K562 treated with DMSO at 1 percent for 12 hours (cell line): ENCODE measurements around the gene CYSRT1. TPM values are rescaled to one million over a fixed set of nuclear protein-coding genes. Genes with fewer than 3 reads are reported as not detected.

ENCODE experiments used
- total RNA-seq: library from RNA; unstranded; fragments of 300-600 nt; gene quantifications from 2 replicates; pipeline ENCODE4 v1.2.3, GENCODE V29; 2022; ENCODE audit not compliant: insufficient read depth

CYSRT1 gene
- 0.98 TPM in 1 of 2 replicates, not detected in the other for total RNA-seq

GRCh38 chr9:137224830-137225694, at the start of gene CYSRT1:
CYSRT1 (plus strand) TSS chr9:137225174; CDS start chr9:137225622, 448 bp downstream.

GRCh38 chr9:137188490-137189296, 36.3 kb upstream of the CYSRT1 start, which contains the start of the genes ANAPC2 and SSNA1:
ANAPC2 (minus strand) TSS chr9:137188560; CDS start chr9:137188532, 28 bp downstream.
SSNA1 (plus strand) TSS chr9:137188676; CDS start chr9:137188727, 51 bp downstream.

GRCh38 chr9:137200311-137201204, 24.4 kb upstream of the CYSRT1 start, which contains the start of gene TPRN:
TPRN (minus strand) TSS chr9:137200741; CDS start chr9:137200711, 30 bp downstream.

GRCh38 chr9:137205126-137206069, 19.6 kb upstream of the CYSRT1 start, which contains the start of the genes NDOR1 and TMEM203:
NDOR1 (plus strand) TSS chr9:137205700; CDS start chr9:137205778, 78 bp downstream.
TMEM203 (minus strand) TSS chr9:137205648; CDS start chr9:137205414, 234 bp downstream.

GRCh38 chr9:137222190-137223077, 2.5 kb upstream of the CYSRT1 start, which contains the start of gene RNF208:
RNF208 (minus strand) TSS chr9:137222240; CDS start chr9:137221212, 1,028 bp downstream.

GRCh38 chr9:137227054-137227852, 2.3 kb downstream of the CYSRT1 start, which contains the start of gene RNF224:
RNF224 (plus strand) TSS chr9:137227502; CDS start chr9:137228336, 834 bp downstream.

GRCh38 chr9:137230705-137231371, 5.9 kb downstream of the CYSRT1 start, which contains the start of gene SLC34A3:
SLC34A3 (plus strand) TSS chr9:137230901; CDS start chr9:137231703, 802 bp downstream.

GRCh38 chr9:137240841-137241489, 16.0 kb downstream of the CYSRT1 start, which contains the start of gene TUBB4B:
TUBB4B (plus strand) TSS chr9:137241287; CDS start chr9:137241361, 74 bp downstream.

GRCh38 chr9:137251194-137251461, 26.2 kb downstream of the CYSRT1 start, which contains the start of gene STPG3:
STPG3 (plus strand) TSS chr9:137251286; CDS start chr9:137251287, 1 bp downstream.

GRCh38 chr9:137254624-137255447, 29.9 kb downstream of the CYSRT1 start, which contains the start of gene NELFB:
NELFB (plus strand) TSS chr9:137255327.

Other genes starting within 250 kb of the CYSRT1 start
- 12.3 and 16.0 TPM in 2 replicates for gene PTGDS, start 247.7 kb upstream of the CYSRT1 start, total RNA-seq
- gene LCNL1, start 242.2 kb upstream of the CYSRT1 start, total RNA-seq, result not detected in 2 replicates
- 91.4 and 99.8 TPM in 2 replicates for gene PAXX, start 232.8 kb upstream of the CYSRT1 start, total RNA-seq
- not detected in 2 replicates for gene CLIC3, start 228.6 kb upstream of the CYSRT1 start, total RNA-seq
- gene ABCA2, start 196.9 kb upstream of the CYSRT1 start, total RNA-seq, result 5.4 and 10.9 TPM in 2 replicates
- gene FUT7, start 193.1 kb upstream of the CYSRT1 start, total RNA-seq, result not detected in 2 replicates
- 1.0 and 4.3 TPM in 2 replicates for gene NPDC1, start 179.0 kb upstream of the CYSRT1 start, total RNA-seq
- gene ENTPD2, start 171.1 kb upstream of the CYSRT1 start, total RNA-seq, result not detected in 2 replicates
- gene SAPCD2, start 154.6 kb upstream of the CYSRT1 start, total RNA-seq, result 17.4 and 28.8 TPM in 2 replicates
- gene UAP1L1, start 147.7 kb upstream of the CYSRT1 start, total RNA-seq, result 5.9 and 8.8 TPM in 2 replicates
- 47.0 and 51.4 TPM in 2 replicates for gene MAN1B1, start 138.2 kb upstream of the CYSRT1 start, total RNA-seq
- 194 and 200 TPM in 2 replicates for gene DPP7, start 110.4 kb upstream of the CYSRT1 start, total RNA-seq
- gene GRIN1, start 86.0 kb upstream of the CYSRT1 start, total RNA-seq, result 0.85 TPM in 1 of 2 replicates, not detected in the other
- gene LRRC26, start 55.1 kb upstream of the CYSRT1 start, total RNA-seq, result not detected in 2 replicates
- gene TMEM210, start 53.1 kb upstream of the CYSRT1 start, total RNA-seq, result not detected in 2 replicates
- gene ANAPC2, start 36.6 kb upstream of the CYSRT1 start, total RNA-seq, result 35.8 and 51.1 TPM in 2 replicates
- 138 and 226 TPM in 2 replicates for gene SSNA1, start 36.5 kb upstream of the CYSRT1 start, total RNA-seq
- gene TPRN, start 24.4 kb upstream of the CYSRT1 start, total RNA-seq, result 23.4 and 26.9 TPM in 2 replicates
- gene TMEM203, start 19.5 kb upstream of the CYSRT1 start, total RNA-seq, result 54.3 and 56.7 TPM in 2 replicates
- 12.6 and 31.3 TPM in 2 replicates for gene NDOR1, start 19.5 kb upstream of the CYSRT1 start, total RNA-seq
- 7.4 and 10.2 TPM in 2 replicates for gene RNF208, start 2.9 kb upstream of the CYSRT1 start, total RNA-seq
- not detected in 2 replicates for gene RNF224, start 2.3 kb downstream of the CYSRT1 start, total RNA-seq
- gene SLC34A3, start 5.7 kb downstream of the CYSRT1 start, total RNA-seq, result not detected in 2 replicates
- 804 and 847 TPM in 2 replicates for gene TUBB4B, start 16.1 kb downstream of the CYSRT1 start, total RNA-seq
- gene STPG3, start 26.1 kb downstream of the CYSRT1 start, total RNA-seq, result not detected in 2 replicates
- gene NELFB, start 30.2 kb downstream of the CYSRT1 start, total RNA-seq, result 77.5 and 88.0 TPM in 2 replicates
- 52.4 and 66.1 TPM in 2 replicates for gene TOR4A, start 52.6 kb downstream of the CYSRT1 start, total RNA-seq
- gene NRARP, start 77.1 kb downstream of the CYSRT1 start, total RNA-seq, result 15.8 and 25.4 TPM in 2 replicates
- gene EXD3, start 198.0 kb downstream of the CYSRT1 start, total RNA-seq, result 10.2 and 10.6 TPM in 2 replicates
- 1.6 TPM in 2 replicates for gene NOXA1, start 198.2 kb downstream of the CYSRT1 start, total RNA-seq
- 0.38 TPM in 1 of 2 replicates, not detected in the other for gene ENTPD8, start 216.2 kb downstream of the CYSRT1 start, total RNA-seq
- 34.2 and 45.7 TPM in 2 replicates for gene NSMF, start 234.2 kb downstream of the CYSRT1 start, total RNA-seq